ENCODE results near the gene CROT.

Gene CROT

GRCh38 chr7:87416682-87417587, 71.5 kb downstream of the CROT start:
- DNase-seq, result peak; percentile 41

- no peak for DNase-seq
Observed at GRCh38 chr7:87420173-87420572, 74.7 kb downstream of the CROT start.

GRCh38 chr7:87424075-87424474, 78.6 kb downstream of the CROT start:
- DNase-seq, result no peak

DNA sequence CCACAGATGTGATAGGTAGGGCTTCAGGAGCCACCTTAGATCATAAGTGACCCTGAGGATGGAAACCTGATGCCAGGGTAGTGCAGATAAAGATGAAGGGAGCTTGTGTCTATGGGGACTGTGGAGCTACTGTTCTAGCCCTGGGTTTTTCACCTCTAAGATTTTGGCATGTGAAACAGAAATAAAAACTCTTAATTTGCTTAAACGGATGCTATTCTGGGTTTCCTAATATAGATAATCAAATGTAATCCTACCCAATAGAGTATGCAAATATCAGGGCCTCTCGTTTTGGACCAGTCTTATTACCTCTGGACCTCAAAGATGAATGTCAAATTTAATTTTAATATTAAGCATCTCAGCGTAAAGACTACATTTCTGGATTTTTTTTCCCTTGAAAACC, 80.7 kb downstream of the CROT start:
- DNase-seq, result no peak

DNA sequence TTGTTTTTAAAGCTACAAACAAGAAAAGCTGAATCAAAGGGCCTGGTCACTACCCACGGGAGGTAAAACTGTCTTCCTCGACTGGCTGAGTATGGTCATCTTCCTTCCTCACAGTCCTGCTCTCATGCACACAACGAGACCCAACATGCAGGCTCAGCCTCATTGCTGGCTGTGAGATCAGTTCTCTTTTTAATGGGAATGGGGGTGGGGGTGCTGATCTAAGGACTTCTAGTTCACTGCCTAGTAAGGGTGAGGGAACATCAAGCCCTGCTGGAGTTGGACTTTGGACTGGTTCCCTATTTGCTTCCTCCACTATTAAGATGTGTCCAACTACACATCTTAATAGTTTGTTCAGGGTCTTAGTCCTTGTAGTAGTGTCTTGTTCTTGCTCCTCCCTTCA, 81.8 kb downstream of the CROT start:
- no peak for DNase-seq

GRCh38 chr7:87432536-87432935, 87.1 kb downstream of the CROT start:
- DNase-seq, result no peak

- DNase-seq, result no peak
Observed at GRCh38 chr7:87435546-87435945, 90.1 kb downstream of the CROT start.

GRCh38 chr7:87445897-87446296, 100.4 kb downstream of the CROT start:
- DNase-seq, result no peak

DNA sequence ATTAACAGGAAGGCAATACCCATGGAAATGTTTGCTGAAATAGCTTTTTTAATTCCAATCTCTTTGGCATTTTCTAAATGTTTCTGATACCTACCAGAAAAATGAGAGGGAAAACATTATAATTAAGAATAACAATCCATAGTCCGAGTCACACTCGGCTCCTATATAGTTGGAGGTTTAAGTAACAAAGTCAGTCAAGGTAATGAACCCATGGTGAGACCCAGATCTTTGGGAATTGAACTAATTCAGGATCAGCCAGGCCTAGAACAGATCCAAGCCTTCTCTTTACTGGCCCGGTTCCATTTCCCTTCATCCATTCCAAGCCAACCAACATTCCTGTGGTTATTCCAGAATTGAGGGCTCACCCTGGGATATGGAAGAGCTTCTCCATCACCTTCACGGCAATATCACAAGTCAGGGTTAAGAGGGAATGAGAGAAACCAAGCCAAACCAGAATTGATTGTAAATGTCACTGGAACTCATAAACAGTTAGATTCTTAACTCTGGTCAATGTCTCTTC, 101.7 kb downstream of the CROT start:
- DNase-seq, result no peak

DNA sequence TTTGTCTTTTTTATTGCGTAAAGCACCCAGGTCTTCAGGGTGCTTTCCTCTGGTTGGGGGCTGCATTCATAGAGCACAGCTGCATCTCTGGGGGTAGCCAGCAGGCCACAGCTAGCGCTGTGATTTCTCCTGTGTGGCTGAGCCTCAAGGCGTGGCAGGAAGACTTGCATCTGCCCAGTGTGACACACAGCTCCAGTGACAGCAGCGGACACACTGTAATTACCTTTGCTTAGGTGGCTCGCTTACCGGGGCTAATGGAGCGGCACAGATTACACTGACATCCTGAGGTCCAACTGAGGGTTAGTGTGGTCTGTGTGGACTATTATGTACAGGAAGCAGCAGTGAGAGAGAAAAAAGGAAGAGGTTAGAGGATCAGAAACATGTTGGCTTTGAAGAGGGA, 102.9 kb downstream of the CROT start:
- DNase-seq, result no peak

Measured in NCI-H2029 treated with DMSO at 0.1 percent for 48 hours (cell line).